COR-L47 (cell line): ENCODE data around the gene OSR1.
"Not testable (repeated sequence)": the region's sequence is repeated elsewhere in the genome, so short reads cannot be mapped to it uniquely, and the experiment has no call there.

Experiments
- DNase-seq: peaks from one replicate; lab custom pipeline; 2025; lab: John Stamatoyannopoulos, UW

The OSR1 gene

DNA sequence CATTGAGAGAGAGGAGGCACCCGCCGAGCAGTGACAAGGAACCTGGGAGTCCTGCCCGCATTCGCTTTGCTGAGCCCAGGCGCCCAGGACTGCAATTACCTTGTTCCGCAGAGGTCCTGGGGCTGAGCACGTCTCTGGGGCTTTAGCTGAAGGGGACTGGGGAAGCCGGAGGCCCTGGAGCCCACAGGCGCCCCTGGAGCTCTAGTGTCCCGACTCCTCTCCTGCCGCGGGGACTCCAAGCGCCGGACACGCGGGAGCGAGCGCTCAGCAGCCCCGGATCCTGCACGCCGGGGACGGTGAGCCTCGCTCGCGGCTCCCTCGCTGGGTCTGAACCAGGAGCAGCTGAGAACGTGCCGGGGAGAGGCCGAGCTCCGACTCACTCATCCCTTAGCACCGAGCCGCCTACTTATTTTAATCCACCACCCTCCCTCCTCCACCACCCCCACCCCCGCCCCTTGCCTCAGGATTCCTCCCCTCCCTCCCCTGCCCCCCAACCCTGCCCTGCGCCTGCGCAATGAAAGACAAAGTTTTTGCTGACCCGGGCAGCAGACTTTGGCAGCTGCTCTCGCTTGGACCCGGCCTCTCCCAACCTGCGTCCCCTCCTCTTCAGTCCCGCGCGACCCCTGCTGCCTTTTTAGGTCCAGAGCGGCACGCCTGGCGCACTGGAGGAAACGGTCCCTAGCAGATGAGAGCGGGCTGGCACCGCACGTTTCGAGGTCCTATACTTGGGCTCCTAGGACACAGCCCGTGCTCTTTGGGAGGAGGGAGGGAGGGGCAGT, at the start of gene OSR1:
OSR1 (minus strand) TSS at position 382 of the 779 bp plus-strand sequence. CDS start 4,818 bp downstream, outside the sequence.
- no peak for DNase-seq

DNA sequence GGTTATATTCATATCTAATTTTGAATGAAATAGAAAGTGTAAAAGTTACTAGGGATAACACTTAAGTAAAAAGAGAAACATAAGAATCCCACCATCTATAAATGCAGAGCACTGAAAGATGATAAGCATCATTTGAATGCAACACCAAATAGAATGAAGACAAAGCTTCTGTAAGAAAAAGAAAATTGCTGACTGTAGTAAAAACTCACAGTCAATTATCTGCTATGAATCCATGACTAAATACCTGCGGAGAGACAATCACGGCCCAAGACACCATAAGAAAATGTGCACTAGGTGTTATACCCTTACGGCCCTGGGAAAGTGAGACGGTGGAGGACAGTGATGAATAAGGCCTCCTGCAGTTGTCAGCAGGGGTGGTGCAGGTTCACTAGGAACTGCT, 45.4 kb upstream of the OSR1 start:
- DNase-seq: no peak

DNA sequence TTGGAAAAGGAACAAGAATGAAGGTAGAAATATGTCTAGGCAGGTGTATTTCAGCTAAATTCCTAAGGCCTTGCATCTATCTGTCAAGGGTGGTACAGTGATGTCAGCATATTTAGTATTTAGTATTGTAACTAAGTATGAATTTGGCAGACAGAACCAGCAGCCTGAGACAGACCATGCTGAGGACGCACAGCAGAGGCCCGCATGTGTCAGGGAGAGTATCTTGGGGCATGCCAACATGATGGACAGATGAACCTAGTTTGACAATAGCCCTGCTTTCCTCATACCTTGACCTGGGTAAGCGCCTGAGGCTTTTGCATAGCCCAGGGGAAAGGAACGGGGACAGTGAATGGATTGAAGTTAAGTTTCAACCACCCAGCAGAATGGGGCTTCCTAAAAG, 33.8 kb upstream of the OSR1 start:
- no peak for DNase-seq

DNA sequence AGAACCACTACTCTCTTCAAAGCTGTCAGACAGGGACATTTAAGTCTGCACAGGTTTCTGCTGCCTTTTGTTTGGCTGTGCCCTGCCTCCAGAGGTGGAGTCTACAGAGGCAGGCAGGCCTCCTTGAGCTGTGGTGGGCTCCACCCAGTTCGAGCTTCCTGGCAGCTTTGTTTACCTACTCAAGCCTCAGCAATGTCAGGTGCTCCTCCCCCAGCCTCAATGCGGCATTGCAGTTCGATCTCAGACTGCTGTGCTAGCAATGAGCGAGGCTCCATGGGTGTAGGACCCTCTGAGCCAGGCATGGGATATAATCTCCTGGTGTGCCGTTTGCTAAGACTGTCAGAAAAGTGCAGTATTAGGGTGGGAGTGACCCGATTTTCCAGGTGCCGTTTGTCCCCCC, 31.0 kb upstream of the OSR1 start:
- DNase-seq: not testable (repeated sequence)

DNA sequence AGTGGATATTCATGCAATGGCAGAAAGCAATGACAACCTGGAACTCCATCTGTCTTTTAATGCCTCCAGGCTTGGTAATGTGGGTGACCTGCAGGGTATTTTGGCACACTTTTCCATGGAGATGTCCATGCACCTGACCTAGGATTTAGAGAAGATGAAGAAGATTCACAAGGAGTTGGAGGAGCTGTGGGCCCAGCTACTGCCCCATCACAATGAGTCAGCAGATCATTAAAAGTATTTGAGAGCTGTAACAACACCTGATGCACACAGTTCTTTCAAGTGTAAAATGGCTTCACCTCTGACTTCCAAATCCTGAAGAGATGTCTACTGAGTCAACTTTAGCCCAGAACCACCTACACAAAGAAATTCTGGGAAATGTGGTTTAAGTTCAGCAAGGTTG, 22.1 kb upstream of the OSR1 start:
- no peak for DNase-seq

DNA sequence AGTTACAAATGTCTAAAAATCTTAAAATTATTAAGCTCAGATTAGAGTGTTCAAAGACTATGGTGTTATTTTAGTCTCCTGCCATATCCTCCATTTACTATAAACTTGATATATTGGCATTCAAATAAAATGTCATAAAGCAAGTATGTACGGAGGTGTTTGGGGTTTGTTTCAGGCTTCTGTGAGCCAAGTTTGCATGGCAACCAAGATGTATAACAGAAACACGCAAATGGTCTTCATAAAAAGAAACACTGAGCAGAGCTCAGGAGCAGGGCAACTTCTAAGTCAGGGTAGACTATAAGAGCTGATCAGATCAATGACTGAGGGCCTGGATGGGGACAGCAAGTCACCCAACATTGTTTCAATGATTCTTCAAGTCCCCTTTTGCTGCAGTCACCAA, 20.5 kb upstream of the OSR1 start:
- no peak for DNase-seq

DNA sequence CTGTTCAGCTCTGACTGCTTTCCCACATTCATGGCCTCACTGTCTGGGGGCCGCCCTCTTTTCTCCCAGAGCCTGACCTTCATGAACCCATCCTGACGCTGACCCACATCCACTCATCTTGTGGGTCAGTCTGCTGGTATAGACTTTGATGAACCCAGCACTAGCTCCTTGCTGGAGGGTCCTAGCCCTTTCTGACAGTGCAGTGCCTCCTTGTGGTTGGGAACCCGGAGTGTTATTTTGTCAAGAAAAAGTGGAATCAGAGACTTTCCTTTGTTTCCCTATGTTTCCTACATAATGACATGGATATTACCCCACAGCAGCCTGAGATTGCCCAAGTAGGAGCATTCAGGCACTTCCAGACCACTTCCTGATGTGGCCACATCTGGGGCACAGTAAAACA, 19.3 kb upstream of the OSR1 start:
- DNase-seq: no peak

DNA sequence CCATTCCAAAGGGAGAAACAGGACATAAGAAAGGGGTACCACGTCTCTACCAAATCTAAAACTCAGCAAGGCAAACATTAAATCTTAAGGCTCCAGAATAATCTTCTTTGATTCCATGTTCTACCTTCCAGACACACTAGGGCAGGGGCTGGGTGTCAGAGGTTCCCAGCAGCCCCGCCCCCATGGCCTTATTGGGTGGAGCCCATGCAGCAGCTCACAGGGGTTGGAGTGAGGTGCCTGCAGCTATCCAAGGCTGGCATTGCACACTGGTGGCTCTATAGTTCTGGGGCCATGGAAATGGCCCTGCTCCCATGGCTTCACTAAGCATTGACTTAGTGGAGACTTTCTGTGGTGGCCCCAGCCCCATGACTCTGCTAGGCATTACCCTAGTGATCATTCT, 14.9 kb upstream of the OSR1 start:
- no peak for DNase-seq

DNA sequence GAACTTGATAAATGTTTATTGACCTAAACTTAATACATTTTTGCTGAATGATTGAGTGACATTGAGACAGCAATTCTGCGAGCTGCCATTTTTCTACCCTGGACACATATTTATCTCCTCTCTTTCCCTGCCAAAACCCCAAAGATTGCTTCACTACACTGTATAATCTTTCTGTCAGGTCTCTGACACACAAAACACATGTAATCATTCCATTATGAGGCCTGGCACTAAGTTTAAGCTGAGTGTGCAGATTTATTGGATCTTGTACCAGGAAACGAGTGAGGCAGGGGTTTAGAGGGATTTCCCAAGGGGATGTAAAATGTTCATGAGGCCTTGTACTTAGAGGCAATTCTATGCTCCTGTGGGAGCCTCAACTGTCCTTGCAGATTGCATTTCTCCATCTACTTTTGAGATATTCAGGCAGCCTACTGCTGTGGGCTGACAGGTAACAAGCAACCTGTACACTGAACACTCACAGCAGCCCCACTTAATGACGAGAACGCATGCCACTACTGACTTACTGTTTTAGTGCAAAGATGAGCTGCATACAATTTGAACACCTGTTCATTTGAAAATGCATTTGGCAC, 13.7 kb upstream of the OSR1 start:
- DNase-seq: no peak

DNA sequence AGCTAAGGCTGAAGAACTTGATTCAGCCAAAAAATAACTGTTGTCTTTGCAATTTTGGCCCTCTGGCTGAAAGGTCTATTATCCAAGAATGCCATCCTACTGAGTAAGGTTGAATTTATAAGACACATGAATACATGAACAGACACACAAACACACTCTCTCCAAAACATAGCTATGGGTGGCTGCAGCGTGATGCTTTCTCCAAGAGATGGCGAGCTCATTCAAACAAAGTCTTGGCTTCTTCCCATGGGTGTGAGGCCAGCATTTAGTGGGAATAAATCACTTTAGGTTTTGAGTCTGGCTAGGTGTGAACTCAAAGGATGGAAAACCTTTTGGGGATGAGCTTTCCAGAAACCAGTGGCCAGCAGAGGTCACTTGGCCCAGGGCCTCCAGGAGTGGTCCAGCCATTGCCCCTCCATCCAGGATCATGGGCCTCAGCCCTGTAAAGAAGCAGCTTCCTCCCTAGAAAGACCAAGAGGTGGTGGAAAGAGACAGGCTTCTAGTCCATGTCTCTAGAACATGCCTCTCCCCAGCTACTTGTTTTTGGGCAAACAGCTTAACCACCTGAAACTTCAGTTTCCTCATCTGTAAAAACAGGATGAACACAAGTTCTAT, 11.0 kb upstream of the OSR1 start:
- peak; percentile 47 for DNase-seq

DNA sequence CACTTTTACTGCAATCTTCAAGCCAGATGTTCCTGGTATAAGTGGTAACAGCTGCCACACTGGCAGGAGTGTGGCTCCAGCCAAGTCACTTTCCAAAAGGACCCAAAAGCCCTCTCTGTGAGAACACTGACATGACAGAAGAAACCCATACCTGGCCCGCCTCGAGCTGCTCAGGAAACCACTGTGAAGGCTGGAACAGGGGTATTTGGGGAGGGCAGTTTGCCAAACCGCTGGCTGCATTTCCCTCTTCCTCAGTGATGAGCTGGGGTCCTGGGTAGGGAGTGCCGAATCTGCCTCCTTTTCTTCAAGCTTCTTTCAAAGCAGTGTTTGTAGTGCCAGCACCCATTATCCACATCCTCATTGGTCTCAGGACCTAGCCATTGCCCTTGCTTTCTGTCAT, 10.3 kb upstream of the OSR1 start:
- no peak for DNase-seq

DNA sequence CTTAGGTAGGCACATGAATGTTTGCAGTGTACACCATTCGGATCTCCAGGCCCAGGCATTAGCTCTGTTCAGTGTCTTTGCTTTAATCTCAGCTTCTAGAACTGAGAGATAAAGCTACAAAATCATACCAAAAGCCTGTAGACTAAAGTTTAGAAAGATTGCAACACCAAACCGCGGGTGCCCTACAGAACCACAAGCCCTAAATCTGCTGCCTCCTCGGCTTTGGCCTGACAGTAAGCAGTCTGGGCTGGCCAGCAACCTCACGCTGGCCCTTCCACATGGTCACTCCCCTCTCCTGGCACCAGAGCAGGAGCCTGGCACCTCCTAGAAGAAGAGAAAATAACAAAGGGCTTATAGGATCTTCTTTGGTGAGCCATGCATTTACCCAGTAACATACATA, 8.9 kb upstream of the OSR1 start:
- no peak for DNase-seq

DNA sequence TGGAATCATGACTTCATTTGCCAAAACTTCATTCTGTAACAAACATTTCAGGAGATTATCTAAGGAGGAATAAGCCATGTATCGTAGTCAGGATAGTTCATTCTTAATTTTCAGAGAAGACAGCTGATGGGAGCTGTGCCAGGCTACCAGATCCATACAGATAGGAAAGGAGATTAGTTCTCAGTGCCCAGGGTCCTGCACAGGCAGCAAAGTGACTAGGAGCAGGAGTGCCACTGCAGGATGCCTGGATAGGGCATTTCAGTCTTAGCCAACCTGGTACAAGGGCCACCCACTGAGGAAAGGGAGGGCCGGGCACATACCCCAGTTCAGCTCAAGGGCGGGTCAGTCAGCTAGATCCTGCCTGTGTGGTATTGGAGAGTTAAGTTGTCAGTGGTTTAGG, 6.7 kb upstream of the OSR1 start:
- DNase-seq: no peak

DNA sequence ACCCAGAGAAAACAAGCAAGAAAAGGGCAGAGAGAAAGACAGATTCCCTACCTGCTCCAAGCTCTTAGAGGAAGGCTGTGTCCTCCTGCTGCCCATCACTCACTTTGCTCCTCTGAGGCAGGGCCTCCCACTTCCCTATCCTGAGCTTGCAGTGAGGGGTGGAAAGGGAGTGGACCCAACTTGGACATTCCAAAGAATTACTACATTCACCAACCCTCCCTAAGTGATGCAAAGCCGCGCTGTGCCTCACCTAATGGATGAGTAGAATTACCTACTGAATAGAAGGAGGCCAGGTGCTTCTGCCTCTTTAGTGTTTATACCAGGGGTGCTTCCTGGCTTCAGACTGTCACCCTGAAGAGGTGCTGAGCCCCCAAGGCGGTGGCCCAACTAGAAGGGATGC, 5.6 kb upstream of the OSR1 start:
- no peak for DNase-seq

DNA sequence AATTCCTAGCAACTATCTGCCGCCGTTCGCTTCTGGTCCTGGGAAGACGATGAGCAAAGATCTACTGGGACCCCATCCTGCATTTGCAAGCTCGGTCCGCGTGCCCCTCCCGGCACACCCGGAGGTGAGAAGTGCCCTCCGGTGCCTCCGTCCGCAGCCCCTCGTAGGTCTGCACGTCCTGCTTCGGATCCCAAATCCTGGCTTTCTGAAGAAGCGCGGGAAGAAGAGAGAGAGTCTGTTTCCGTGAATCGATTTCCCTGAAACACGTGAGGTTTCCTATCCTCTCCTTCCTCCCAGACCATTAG, 5.0 kb upstream of the OSR1 start:
- no peak for DNase-seq

DNA sequence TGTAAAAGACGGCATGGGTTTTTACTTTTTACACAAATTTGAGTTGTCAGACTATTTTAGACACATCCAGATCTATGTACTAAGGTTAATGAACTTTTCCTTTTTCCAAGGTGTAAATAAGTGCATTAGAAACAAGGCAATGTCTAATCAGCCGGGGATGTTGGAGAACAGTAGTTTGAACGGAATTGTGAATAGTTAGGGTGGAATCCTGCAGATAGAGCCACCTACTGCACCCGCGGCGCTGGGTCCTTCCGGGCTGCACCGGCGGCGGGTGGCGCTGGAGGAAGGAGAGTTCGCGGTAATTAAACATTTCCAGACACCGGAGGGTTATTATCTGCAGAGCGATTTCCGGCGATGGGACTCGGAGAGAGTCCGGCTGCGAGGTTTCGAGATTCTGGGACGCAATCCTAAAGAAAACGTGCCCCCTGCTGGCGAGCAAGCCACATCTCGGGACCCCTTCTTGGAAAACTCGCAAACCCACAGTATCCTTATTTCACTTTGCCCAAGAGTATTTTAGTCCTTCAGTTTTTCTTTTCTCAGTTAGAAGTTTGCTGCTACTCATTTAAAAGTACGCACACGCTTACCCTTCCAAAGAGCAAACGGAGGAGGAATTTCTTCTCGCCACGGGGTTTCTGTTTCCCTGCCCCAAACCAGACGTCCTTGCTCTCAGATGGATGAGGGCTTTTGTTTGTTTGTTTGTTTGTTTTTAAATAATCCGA, 4.5 kb upstream of the OSR1 start:
- DNase-seq: peak; percentile 90

DNA sequence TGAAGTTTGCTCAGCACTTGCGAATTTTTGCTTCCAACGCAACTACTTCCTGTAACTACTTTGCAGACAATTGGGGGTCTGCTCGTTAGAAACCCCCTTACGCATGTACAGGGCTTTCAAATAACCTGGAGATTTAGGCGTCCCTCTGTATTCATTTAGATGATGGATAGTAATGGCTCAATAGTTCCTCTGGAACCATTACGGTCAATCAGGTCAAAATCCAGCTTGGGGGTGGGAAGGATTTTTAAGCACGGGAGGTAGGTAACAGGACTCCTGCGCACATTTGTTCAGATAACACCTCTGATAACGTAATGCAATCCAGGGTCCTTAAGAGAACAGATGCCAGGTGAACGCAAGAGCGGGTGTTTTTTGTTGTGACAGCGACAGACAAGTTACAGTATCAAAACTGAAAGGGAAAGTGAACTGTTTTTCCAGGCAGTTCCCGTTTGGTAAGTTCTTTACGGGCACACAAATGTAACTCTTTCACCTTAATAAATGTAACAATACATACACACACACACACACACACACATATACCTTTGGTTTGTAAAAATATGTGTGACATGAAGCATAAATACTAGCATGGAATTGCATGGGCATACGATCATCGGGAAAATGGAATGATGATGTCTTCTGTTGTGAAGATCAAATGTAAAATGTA, 3.8 kb upstream of the OSR1 start:
- DNase-seq: no peak

DNA sequence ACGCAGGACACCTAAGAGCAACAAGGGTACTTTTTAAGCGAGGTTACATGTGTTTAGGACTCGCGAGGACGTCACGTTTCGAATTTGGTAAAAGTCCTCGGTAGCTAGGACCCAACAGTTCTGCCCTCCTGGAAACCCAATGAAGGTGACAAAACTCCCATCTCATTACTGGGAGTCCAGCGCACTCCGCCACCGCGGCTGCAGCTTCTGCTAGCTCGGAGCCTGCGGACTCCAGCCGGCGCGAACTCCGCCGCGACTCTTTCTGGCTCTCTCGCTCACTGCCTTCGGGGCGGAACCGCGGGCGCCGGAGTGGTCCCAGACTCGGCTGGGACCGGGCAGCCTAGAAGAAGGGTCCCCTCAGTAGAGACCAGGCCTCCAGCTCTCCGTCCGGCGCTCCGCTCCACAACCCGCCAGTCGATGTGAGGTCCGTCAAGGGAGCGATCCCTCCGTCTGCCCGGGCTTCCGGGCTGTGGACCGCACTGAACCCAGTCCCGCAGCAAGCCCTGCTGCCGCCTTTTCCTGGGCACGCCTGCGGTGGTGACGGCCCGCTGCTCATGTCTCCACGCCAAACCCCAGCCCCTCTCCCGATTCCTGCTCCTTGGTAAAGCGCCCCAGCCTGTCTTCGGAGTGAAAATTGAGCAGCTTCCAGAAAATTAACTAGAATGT, 3.0 kb upstream of the OSR1 start:
- no peak for DNase-seq

DNA sequence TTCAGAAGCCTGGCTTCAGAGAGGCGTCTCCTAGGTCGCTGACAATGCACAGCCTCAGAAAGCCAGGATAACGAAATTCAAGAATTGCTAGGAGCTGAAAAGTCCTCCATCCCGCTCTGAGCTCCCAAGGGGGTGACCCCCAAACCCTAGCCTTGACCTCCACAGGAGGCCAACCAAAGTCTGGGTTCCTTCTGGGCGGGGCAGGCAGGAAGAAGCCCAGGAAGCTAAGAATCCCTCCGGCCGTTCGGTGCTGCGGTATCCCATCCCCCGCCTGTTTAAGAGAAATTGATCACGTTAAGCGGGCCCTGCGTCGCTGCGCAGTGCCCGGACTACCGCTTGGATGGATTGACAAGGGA, 2.5 kb upstream of the OSR1 start:
- no peak for DNase-seq

DNA sequence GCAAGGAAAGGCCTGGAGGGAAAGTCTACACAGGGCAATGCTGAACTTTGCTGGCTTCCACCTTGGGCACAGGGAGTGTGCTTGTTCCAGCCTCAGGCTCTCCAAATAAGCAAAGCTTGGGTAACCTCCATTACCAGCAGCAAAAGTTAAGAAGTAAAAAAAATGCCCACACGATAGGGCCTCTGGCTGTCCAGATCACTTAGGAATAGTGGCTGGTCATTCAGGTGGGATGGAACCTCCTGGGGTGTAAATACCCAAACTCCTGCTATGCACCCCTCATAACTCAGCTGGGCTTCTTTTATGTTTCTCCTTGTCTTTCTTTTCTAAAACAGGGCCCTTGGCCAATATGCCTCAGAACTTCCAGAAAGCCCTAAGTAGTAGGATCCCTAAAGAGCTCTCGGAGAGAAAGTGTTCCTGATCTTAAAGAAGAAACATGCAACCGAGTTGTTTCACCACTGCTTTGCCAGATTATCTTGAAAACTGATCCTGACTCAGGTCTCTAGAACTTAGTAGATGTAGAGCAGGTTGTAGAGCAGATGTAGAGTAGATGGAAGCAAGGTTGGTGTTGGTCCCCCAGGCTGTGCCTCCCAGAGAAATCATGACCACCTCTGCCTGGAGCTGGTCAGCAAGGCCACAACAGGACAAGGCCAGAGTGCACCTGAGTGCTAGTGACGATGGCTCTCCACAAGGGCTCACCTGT, 2.0 kb upstream of the OSR1 start:
- no peak for DNase-seq

DNA sequence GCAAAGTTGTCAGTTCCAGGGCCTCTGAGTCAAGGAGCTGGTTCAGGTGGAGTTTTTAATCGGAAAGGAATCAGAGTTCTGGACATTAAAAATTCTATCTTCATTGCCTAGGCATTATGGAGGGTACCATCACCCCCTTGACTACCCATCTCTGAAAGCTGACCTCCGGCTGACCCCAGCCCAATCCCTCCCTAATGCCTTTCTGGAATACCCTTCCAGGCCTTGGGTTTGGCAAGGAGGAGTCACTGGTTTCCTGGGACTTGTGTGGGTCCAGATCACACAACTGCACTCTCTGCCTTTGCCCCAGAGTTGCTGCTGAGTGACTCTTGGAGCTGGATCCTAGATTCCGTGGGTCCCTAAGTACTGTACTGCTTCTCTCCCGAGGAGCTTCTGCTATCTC, 1.0 kb upstream of the OSR1 start:
- DNase-seq: no peak

DNA sequence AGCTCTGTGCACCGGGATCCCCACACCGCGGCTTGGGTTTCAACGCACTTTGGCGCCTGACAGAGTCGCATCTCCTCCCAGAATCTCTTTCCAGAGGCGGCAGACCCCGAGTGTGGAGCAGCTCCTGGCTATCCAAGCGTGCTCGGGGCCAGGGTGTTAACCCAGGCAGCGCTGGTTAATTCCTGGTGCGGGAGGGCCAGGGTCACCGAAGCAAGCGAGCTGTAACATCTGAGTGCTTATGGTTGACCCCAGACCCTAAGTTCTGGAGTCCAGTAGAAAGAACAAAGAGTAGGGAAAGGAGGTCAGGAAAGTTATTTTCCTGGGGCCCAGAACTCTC, 566 bp upstream of the OSR1 start:
- DNase-seq: no peak
